ENCODE data around the gene GALNTL6. TPM values are rescaled to one million over a fixed set of nuclear protein-coding genes. Genes with fewer than 3 reads are reported as not detected.

The GALNTL6 gene
- total RNA-seq, 1 experiment from 2014 or later, result not detected

DNA sequence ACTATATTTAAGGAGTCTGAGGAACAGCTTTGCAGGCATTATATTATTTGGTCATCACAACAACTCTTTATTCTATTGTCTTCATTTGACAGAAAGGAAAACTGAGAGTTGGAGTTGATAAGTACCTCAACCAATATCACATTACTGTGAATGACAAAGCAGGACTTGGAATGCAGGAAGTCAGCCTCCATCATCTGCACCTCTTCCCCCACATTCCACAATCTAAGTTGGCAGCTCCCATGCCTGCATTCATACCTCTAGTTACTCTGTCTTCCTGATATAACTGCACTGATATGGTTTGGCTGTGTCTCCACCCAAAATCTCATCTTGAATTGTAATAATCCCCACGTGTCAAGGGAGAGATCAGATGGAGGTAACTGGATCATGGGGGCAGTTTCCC, 356.7 kb downstream of the GALNTL6 start:
- Histone ChIP-seq H3K9ac (ENCODE audit: extremely low read depth, insufficient read length, low read length) (no peak overlapping the region), H3T11ph (ENCODE audit: low read length) (no peak overlapping the region), H4K91ac (ENCODE audit: insufficient read length, low read depth, low read length) (no peak overlapping the region), H3K9me3 (ENCODE audit: control insufficient read depth, low read depth, low read length) (no peaks in the 10 kb centered on the region), H4K5ac (ENCODE audit: insufficient read length, low read depth, low read length) (no peak overlapping the region), H3K79me2 (ENCODE audit: insufficient read depth, low read length) (no peaks in the 10 kb centered on the region), H2BK120ac (ENCODE audit: low read depth, low read length, poor library complexity, severe bottlenecking) (no peak overlapping the region), H4K20me1 (ENCODE audit: control insufficient read depth, insufficient read depth, insufficient read length) (no peaks in the 10 kb centered on the region), H3K18ac (ENCODE audit: insufficient read length, low read depth, low read length) (no peak overlapping the region), H2BK5ac (ENCODE audit: insufficient read length, low read length) (no peak overlapping the region), H4K8ac (replicated peaks; ENCODE audit: insufficient read length, low read depth, low read length) (no peak overlapping the region), H3K27ac (ENCODE audit: insufficient read length, low read depth, low read length) (no peak overlapping the region), H3K23me2 (ENCODE audit: insufficient read length, low read depth, low read length, poor library complexity, severe bottlenecking) (no peaks in the 10 kb centered on the region), H3K4me2 (ENCODE audit: insufficient read depth, insufficient read length, low read length) (no peak overlapping the region), H3K23ac (ENCODE audit: insufficient read length, low read depth, low read length) (no peak overlapping the region), H3K14ac (ENCODE audit: insufficient read depth, low read length) (no peak overlapping the region), H2BK20ac (ENCODE audit: low read depth, low read length, poor library complexity, severe bottlenecking) (no peak overlapping the region), H3K4me1 (ENCODE audit: insufficient read depth, low read length) (no peaks in the 10 kb centered on the region; the same call in 1 of the 2 replicates), H3K4ac (ENCODE audit: low read depth, low read length) (no peak overlapping the region), H2AFZ (ENCODE audit: low read length) (no peak overlapping the region), H2AK5ac (ENCODE audit: insufficient read length, low read length) (no peak overlapping the region), H2BK12ac (ENCODE audit: insufficient read length, low read depth, low read length) (no peak overlapping the region), H3K27me3 (ENCODE audit: insufficient read depth, low read length) (no peaks in the 10 kb centered on the region), H3K79me1 (ENCODE audit: insufficient read depth, low read depth, low read length, poor library complexity, severe bottlenecking) (no peaks in the 10 kb centered on the region), H2BK15ac (ENCODE audit: low read depth, low read length) (no peak overlapping the region), H3K56ac (ENCODE audit: insufficient read length, low read depth, low read length) (no peak overlapping the region)
- DNase-seq, result no peak
- no peaks in the 10 kb centered on the region; a peak in 1 of 7 replicates for H3K36me3 Mint-ChIP-seq (ENCODE audit: insufficient read depth in 1 of 3, low read depth in 3 of 3)
- H3K27ac Mint-ChIP-seq, result peak overlapping the region in 1 of 3 experiments; percentile 90; a peak in 2 of 7 replicates
- WGBS (ENCODE audit: extremely low coverage, insufficient read length, low lambda C conversion rate), result no CpG with 5 or more reads among the region's 1 CpG
- H3K4me3 Mint-ChIP-seq, result no peak overlapping the region
- H3K27me3 Mint-ChIP-seq (ENCODE audit: low read depth), result no peaks in the 10 kb centered on the region
- H3K9me3 Mint-ChIP-seq, result no peaks in the 10 kb centered on the region
- TF ChIP-seq, protein P1, sequence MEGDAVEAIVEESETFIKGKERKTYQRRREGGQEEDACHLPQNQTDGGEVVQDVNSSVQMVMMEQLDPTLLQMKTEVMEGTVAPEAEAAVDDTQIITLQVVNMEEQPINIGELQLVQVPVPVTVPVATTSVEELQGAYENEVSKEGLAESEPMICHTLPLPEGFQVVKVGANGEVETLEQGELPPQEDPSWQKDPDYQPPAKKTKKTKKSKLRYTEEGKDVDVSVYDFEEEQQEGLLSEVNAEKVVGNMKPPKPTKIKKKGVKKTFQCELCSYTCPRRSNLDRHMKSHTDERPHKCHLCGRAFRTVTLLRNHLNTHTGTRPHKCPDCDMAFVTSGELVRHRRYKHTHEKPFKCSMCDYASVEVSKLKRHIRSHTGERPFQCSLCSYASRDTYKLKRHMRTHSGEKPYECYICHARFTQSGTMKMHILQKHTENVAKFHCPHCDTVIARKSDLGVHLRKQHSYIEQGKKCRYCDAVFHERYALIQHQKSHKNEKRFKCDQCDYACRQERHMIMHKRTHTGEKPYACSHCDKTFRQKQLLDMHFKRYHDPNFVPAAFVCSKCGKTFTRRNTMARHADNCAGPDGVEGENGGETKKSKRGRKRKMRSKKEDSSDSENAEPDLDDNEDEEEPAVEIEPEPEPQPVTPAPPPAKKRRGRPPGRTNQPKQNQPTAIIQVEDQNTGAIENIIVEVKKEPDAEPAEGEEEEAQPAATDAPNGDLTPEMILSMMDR (conservative IDR thresholded peaks at IDR 0.05), result no peak
- H3K4me1 Mint-ChIP-seq, result peaks cover 9 to 11% of the 10 kb centered on the region in 2 experiments
